DOHH2 (cell line): ENCODE results near the gene SEC14L3.

Experiments
- CTCF ChIP-seq: fragments of 200-600 bp; sonication (generic); IDR thresholded peaks from one replicate; pipeline ENCODE4 v1.5.1; 2014; ENCODE audit warnings: antibody characterized with exemption, mild to moderate bottlenecking, low read depth, low read length; ENCODE audit not compliant: poor library complexity, severe bottlenecking
- EZH2phosphoT487 ChIP-seq: fragments of 200-600 bp; sonication (generic); IDR thresholded peaks from 2 replicates; pipeline ENCODE4 v1.6.1; 2017; ENCODE audit warnings: borderline replicate concordance, mild to moderate bottlenecking, antibody characterized with exemption, low read length, moderate library complexity, mixed read lengths

DNA sequence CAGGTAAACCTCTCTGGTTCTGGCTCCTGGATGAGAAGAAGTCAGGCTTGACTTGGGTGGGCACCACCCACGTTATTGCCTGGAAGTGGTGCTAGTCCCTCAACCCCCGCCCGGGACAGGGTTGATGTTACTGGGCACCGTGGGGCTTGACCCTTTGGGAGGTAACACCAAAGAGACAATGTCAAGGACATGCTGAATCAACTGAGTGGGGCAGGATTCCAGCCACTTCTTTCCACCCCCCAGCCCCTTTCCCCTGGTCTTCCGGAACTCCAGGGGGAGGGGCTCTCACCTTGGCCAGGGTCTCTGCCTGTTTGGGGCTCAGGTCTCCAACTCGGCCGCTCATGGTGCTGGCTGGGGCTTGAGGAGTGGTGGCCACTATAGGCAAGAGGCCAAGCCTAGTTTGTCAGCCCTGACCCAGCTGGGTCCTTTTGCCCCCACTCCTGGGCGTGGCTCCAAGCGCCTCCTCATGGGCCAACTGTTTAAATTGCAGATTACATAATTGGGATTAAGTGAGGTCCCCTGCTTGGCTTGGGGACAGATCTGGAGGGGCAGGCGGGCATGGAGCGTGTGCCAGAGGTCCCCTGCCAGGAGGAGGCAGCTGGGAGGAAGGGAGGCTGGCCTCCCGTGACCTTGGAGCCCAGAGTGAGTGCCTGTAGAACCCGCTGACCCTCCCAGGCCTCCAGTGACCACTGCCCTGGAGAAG lies at the start of gene SEC14L3:
- TF ChIP-seq CTCF, result no peak
- TF ChIP-seq EZH2phosphoT487, result no peak
